ENCODE data around the gene DDC.

The DDC gene

DNA sequence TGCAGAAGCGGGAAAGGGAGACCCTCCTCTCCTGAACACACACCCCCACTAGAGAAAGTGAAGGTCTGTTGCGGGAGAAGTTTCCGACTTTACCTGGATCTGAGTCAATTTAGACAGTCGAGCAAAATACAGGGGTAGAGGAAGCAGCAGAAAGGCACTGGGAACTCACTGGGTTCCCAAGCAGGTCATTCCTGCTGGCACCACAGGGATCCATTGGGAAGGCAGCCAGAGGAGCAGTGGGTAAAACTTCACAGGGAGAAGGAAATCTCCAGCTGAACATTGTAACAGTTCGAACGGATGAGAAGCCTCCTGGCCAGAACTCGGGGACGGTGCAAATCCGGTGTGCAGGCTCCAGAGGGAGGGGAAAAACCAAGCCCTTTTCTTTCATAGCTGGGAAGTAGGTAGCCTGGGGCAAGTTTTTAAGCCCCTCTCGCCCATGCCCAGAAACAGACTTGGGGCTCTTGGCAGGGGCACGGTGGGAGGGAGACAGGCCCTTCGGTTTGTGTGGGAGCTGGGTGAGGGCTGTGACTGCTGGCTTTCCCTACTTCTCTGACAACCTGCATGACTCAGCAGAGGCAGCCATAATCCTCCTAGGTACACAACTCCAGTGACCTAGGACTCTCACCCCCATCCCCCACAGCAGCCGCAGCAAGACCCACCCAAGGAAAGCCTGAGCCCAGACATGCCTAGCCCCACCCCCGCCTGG, 51.9 kb downstream of the DDC start:
- DNase-seq = no peak

DNA sequence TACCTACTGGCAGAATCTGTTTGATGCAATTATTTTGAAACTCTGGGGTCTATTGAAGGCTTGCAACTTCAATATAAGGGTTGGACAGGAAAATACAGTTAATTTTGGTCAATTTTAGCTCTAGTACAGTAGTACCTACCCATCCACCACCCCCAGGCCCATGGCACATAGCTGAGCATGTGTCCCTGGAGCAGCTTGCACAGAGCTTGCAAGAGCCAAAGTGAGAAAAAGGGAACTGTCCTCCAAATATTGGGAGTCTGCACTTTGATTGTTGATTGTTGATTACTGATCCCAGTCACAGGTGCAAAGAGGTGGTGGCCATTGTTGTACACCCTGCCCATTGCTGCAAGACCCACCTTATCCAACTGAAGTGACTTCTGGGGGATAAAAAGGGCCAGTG, 52.8 kb downstream of the DDC start:
- no peak for DNase-seq

DNA sequence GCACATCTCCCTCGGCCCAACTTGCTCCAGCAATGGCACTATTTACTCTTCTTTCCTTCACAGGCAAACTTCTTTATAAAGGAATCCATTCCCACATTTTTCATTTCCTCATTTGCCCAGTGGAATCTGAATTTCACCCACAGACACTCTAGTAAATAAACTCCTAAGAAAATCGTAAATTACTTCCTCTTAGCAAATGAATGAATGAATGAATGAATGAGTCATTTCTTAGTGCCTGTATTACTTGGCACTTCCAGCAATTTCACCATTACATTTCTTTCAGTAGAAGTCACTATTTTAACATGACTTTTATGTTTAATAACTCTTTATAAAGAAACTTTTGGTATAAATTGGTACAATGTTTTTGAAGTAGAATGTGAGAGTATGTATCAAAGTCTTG, 55.7 kb downstream of the DDC start:
- no peak for DNase-seq

DNA sequence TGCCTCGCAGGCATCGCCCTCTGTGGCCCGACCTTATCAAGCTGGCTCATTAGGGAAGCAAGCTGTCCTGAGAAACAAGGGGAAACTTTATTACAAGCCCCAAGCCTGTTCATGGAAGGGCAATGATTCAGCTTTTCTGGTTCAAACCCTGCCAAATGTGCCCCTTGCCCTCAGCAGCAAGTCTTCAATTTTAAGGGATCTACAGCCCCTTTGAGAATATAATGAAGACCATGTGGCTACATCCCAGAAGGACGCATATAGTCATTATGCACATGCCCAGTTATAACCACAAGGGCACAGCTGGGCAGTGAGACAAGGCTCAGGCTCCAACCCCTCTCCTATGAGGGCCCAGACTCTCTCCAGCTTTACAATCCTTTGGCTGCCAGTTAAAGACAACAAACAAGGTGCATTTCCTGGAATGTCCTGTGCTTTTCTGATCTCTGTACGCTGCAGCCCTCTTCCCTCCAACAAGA, 56.7 kb downstream of the DDC start:
- no peak for DNase-seq

DNA sequence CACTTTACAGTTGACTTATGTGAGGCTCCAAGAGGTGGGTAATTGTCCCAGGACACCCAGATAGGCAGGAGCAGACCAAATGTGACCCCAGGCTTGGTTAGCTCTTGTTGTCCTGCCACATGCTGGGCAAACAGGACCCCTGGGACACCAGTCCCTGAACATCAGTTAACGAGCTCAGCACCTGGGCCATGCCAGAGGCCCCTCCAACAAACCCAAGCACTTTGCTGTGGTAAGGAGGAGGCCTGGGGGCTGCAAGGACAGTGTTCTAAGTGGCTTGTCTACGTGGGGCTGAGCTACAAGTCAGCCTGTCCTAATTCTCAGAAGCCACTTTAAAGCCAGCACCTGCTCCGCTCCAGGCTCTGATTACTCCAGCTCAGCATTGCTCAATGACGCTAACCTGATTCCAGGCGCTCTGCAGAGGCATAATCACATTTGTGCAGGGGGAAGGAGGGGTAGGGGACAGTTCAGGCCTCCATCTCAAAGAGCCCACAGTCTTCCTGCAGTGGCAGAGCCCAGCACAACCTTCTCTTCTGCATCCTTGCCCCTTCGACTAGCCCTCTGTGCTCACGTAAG, 57.2 kb downstream of the DDC start:
- no peak for DNase-seq

DNA sequence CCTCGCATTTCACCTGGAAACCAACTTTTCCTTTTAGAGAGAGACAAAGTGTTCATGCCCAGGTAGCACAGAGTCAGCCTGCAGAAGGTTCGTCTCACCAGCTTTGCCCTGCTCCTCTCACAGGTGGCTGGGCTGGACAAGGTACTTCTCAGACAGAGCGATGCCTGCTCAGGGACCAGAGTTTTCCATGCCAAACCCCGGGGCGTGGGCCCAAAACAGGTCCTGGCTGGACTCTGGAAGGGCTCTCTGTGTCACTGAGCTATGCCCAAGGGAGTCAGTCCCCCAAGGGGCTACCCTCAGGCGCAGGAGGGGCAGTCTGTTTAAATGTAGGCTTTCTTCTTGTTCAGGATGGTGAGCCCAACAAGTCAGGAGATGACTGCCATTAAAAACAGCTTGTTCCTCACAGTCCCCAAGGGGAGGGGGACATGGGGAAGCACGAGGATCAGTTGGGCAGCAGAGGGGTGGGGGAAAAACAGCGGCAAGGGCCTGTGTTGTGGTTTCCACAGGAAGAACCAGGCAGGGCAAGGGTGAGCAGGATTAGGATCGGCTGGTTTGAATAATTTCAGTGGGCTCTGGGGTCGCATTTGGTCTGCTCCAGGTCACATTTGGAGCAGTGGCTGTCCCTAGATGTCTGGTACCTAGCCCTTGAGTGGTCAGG, 59.5 kb downstream of the DDC start:
- no peak for DNase-seq

DNA sequence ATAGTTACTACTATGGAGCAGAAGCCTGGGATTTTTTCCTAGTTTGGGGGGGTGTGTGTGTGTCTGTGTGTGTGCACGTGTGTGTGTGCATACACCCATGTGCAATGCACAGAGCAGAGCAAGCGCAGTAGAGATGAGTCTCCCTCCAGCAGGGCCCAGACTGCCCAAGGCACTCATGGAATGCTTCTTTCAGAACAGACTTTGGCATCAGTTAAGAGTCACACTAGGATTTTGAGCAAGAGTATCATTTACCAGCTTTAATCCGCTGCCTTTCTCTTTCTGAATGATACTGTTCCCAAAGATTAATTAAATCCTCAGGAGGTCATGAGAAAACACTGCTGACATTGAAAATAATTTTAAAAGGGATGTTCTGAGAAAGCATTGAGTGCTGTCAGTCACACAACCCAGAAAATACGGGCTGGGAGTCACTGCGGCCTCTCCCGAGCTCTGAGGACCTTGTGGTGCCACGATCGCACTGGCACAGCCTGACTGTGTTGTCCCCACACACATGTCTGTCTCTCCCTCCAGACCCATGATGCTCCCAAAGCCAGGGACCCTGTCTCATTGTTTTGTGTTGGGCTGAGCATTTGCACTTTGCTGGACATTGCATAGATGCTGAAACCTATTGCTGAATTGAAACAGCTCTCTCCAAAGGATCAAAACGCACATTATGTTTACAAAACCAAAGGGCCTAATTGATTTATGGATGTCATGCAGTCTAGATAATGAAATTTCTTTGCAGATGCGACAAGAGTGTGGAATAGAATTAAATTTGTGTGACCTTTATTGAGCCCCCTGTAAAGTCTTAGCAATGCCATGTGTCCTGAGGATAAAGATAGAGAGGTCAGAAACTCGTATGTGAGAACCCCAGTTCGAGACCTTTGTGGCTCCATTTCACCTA, 60.3 kb downstream of the DDC start:
- DNase-seq = no peak

DNA sequence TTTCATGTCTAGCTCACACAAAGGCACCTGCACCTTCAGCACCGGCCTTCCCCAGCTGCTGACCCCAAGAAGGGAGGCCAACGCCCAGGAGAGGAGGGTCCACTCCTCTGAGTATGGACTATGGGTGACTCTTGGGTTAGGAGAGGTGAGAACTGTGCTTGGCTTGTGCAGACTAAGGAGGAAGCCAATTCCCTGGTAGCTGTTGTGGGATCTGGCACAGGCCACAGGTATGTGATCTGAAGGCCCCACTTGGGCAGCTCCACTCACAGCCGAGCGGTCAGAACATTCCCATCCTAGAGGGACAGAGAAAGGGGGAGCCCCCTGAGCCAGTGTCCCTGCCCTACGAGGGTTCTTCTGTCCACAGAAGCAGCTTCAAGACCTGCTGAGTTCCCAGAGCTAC, 62.3 kb downstream of the DDC start:
- DNase-seq = no peak

DNA sequence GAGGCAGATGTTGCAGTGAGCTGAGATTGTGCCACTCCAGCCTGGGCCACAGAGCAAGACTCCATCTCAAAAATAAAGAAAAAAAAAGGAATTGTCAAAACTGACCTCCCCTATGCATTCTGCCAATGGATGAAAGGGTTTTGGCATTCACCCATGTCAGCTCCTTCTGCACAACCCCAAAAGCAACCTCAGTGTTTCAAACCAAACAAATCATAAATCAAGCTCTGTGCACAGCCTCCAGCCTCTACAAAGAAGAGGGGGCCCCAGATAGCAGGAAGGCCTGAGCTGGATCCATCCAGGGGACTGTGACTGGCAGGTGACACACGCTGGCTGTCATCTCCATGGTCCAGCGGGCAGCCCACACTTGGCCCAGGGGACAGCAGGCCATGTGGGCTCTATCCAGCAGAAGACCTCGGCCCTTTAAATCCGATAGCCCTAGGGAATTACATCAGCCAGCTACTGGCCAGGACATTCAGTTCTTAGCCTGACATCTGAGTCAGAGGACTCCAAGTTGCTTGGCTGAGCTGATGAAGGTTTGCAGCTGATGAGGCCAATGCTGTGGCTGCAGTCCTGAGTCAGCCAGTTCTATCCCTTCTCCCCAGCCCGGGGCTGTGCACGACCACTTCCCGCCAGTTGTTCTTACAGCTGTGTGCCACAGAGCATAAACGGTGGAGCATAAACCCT, 63.1 kb downstream of the DDC start:
- no peak for DNase-seq

DNA sequence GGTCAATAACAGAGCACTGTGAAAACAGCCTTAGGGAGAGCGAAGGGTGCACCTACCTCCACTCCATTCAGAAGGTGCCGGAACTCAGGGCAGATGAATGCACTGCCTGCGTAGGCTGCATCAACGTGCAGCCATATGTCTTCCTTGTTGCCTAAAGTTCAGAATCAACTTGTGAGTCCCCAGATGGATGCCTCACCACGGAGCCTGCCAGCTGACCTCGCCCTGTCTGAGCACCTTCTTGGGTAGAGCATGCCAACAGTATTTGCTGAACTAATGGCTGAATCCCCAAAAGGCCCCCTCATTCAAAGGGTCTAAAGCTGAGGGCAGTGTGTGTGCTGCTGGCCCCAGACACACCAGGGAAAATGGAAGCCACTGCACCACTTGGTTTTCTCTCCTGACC, 66.1 kb downstream of the DDC start:
- DNase-seq = no peak

DNA sequence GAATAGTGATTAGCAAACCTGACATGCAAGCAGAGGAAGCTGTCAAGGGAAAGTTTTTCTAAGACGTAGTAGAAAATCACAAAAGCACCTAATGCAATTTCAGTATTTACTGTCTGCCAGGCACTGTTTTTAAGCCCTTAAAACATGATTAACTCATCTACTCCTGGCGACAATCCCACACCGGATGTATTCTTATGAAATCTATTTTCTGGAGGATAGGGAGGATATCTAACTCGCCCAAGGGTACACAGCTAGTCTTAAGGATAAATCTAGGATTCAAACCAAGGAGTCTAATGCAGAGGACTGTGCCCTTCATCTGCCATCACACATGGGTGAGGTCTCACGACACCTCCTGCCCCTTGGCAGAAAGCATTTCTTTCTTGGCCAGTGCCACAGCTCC, 67.2 kb downstream of the DDC start:
- DNase-seq = no peak

DNA sequence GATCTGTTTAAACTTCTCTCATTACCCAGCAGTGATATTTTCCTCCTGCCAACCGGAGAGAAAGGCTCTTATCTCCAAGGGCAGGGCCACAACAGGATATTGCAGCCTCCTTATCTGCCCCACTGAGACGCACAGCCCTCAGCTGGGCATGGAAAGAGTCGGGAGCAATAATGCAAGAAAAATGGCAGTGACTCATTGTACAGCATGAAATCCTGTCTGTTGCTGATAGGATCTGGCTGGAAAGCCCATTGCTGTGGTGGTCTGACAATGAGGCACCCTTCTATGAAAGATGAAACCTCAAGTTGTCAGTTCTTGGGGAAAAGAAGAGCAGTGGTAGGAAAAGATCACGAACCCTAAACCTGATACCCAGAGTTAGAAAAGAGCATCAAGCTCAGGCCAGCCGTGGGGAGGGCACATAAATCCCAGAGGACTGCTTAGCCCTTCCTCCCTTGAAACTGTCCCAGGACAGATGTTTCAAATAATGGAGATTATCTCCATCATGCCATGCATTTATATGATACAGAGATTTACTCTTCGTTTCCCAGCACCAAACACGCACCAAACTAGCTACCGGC, 68.0 kb downstream of the DDC start:
- no peak for DNase-seq

DNA sequence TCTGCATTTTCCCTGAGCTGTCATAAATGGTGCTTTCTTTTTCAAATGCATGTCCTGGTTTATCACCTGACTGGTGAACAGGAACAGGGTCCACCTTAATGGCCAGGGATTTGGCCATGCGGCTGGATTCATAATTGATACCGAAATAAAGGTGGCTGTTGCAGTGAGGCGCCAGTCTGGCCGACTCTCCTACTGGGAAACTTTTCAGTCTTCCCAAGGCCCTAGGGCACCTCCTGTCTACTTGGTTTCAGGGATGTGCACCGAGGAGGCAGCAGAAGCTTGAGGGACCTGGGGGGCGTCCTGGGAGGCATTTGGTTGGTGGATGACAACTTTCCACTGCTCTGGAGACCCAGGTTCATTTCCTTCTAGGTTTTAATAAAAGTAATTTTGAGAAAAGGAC, 68.6 kb downstream of the DDC start:
- no peak for DNase-seq

DNA sequence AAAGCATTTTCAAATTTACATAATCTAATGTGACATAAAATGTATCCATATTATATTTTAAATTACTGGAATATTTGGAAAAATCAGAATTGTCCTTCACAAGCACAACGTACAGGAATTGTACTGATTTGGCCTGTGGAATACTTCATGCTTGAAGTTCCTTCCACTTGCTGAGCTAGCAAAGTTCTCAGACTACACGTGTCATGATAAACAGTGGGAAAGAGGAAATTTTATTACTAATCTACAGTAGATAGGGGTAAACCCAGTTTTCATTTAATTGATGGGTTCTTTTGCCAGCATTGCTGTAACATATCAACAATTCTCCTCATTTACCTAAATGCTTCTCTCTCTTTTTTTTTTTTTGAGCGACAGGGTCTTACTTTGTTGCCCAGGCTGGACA, 69.5 kb downstream of the DDC start:
- DNase-seq = no peak

DNA sequence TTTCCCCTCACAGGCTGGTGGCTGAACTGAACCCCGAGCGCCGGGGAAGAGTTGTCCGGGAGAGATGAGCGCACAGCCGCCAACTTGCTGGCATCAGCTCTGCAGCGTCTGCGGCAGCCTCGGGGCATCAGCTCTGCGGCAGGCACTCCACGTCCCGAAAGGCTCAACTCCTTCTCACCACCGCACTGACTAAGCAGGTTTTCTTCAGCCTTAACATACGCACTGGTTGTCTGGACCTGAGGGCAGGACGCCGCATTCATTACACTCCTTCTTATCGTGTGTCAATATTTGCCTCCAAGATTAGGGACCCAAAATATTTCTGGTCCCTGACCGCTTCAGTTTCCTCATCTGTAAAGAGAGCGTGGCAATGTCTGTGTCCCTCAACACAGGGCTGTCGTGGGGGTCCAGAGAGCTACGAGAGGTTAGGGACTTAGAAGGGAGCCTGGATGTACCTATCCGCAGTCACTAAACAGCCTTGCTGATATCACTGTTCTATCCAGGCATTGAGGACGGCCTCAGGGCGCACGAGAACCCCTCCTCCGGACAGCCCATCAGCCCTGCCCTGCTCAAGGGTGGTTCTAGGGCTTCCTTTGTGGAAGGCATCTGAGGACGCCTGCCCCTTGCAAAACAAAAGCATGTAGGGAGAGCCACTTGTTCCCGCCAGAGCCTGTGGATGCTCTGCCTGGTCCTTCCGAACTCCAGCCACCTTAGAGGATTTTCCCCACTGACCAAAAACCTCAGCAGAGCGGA, 72.3 kb downstream of the DDC start:
- DNase-seq = no peak

DNA sequence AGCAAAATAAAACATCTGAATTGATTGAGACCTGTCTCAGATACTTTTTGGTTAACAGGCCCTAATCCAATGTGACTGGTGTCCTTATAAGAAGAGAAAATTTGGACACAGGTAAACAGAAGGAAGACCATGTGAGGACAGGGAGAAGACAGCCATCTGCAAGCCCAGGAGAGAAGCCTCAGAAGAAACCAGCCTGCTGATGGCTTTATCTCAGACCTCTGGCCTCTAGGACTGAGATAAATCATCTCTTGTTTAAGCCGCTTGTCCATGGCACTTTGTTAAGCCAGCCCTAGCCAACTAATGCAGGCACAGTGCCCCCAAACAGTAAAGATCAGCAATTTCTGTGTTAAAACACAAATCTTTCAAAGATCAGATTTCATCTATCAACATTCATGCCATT, 73.3 kb downstream of the DDC start:
- no peak for DNase-seq

DNA sequence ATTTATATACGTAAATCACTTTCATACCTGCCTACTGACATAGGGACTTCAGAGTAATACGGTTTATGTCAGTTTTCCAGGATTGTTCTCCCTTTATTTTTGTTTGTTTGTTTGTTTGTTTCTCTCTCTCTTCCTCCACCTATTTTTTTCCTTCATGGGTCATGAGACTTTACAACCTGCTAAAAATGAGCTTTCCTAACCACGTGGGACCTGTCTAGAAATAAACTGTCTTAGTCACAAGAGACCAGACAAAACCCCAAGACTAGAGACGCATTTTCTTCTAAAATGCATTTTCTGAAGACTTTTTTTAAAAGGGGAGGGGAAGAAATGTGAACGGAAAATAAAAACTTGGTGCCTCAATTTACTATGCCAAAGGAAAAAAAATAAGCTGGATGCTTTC, 74.0 kb downstream of the DDC start:
- DNase-seq = no peak

DNA sequence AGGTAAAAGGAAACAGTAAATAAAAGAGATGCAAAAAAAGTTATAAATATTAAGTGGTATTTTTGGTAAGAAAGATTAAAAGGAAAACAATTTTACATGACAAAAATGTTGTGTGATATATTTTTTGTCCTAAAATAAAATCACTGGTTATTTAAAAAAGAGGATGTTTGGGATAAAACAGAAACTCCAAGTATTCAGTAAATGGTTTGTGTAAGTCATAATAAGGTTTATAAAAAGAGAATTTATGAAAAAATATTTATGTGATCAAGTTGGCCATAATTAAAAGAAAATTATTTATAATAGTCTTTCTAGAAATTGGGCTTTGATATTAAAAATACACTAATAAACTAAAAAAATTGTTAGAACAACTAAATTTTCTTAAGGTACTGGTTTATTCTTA, 76.8 kb downstream of the DDC start:
- no peak for DNase-seq

DNA sequence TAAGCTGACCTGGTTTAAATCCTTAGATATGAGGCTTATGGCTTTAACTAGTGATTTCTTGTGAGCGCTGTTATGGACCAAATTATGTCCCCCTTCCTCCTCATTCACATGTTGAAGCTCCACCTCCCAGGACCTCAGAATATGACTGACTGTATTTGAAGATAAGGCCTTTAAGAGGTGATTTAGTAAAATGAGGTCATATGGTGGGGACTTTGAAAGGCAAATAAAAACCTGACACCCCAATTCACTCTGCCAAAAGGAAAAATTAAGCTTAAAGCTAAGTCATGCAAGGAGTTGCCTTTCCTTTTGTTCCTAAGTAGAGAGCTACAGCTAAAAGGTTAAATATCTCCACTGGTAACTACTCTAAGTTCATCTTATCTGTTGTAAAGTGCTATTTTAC, 78.7 kb downstream of the DDC start:
- DNase-seq = no peak

DNA sequence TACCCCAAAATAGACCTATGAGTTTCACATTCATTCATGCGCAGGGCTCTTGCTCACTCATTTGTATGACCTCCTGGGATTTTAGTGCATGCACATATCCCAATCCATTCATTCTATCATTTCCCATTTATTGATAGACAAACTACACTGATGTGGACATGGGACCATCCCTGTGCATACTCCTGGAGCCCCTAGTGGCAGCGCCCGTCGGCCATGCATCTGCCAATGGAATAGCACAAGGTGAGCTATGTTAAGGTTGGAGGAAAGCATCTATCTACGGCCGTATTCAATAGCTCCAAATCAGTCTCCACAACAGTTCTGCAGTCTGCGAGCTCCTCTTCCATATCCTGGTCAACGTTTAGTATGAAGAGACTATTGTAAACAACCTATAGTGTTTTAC, 83.3 kb downstream of the DDC start:
- no peak for DNase-seq

DNA sequence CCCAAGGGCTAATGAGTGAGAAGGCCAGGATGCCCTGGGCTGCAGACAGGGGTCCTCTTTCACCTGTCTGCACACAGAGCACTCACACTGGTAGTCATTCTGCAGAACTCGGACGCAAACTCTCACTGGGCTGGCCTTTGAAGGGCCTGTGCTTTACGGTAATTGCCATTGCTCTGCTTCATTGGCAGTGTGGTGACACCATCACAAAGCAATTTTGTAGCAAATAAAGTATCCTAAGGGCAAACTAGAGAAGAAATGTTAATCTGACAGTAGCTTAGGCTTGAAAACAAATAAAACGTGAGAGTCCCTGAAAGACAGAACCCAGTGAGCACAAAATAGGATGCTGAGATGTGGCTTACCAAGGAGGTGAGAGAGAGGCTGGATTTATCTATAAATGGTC, 84.4 kb downstream of the DDC start:
- no peak for DNase-seq
